ENCODE measurements around the gene MAPK14.

MAPK14 gene

DNA sequence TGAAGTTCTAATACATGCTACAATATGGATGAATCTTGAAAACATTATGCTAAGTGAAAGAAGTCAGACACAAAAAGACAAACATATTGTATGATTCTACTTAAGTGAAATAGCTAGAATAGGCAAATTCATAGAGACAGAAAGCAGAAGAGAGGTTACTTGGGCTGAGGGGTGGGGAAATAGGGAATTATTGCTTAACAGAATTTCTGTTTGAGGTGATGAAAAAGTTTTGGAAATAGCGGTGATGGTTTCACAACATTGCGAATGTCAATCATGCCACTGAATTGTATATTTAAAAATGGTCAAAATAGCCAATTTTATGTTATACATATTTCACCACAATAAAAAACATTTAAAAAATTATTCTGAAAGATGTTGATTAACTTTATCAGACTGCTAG is 9.3 kb upstream of the MAPK14 start:
- no peak for DNase-seq (ENCODE audit: extremely low read depth, low read depth)
- TF ChIP-seq, protein P1, sequence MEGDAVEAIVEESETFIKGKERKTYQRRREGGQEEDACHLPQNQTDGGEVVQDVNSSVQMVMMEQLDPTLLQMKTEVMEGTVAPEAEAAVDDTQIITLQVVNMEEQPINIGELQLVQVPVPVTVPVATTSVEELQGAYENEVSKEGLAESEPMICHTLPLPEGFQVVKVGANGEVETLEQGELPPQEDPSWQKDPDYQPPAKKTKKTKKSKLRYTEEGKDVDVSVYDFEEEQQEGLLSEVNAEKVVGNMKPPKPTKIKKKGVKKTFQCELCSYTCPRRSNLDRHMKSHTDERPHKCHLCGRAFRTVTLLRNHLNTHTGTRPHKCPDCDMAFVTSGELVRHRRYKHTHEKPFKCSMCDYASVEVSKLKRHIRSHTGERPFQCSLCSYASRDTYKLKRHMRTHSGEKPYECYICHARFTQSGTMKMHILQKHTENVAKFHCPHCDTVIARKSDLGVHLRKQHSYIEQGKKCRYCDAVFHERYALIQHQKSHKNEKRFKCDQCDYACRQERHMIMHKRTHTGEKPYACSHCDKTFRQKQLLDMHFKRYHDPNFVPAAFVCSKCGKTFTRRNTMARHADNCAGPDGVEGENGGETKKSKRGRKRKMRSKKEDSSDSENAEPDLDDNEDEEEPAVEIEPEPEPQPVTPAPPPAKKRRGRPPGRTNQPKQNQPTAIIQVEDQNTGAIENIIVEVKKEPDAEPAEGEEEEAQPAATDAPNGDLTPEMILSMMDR (IDR thresholded peaks at IDR 0.05; ENCODE audit: low read depth, low read length): no peak

DNA sequence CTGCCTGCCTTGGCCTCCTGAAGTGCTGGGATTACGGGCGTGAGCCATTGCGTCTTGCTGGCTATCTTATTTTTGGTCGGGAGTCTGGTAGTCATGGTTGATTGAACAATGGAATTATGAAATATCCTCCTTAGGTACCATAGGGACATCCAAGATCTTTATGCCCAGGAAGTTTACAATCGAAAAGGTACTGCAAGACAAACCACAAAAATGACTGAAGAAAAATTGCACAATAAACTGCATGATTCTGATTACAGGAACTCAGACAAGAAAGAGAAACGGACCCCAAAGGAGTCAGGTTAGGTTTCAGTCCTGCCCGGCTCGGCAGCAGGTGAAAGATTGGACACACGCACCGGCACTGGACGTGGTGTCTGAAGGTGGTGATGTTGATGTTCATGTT is 8.4 kb upstream of the MAPK14 start:
- TF ChIP-seq, protein P1 (IDR thresholded peaks at IDR 0.05; ENCODE audit: low read depth, low read length): no peak
- DNase-seq (ENCODE audit: extremely low read depth, low read depth): no peak

DNA sequence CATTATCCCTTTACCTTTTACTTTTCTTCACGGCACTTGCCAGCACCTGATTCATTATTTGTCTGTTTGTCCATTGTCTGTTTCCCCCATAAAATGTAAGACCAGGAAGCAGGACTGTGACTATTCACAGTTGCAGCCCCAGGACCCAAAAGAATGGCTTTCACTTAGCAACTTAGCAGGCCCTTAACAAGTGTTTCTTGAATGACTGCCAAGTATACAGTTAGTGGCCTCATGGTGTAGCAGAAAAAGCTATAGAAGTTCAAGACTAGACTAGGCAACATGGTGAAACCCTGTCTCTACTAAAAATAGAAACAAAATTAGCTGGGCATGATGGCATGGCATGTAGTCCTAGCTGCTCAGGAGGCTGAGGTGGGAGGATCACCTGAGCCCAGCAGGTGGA is 7.5 kb upstream of the MAPK14 start:
- DNase-seq (ENCODE audit: extremely low read depth, low read depth): no peak
- TF ChIP-seq, protein P1 (IDR thresholded peaks at IDR 0.05; ENCODE audit: low read depth, low read length): no peak

DNA sequence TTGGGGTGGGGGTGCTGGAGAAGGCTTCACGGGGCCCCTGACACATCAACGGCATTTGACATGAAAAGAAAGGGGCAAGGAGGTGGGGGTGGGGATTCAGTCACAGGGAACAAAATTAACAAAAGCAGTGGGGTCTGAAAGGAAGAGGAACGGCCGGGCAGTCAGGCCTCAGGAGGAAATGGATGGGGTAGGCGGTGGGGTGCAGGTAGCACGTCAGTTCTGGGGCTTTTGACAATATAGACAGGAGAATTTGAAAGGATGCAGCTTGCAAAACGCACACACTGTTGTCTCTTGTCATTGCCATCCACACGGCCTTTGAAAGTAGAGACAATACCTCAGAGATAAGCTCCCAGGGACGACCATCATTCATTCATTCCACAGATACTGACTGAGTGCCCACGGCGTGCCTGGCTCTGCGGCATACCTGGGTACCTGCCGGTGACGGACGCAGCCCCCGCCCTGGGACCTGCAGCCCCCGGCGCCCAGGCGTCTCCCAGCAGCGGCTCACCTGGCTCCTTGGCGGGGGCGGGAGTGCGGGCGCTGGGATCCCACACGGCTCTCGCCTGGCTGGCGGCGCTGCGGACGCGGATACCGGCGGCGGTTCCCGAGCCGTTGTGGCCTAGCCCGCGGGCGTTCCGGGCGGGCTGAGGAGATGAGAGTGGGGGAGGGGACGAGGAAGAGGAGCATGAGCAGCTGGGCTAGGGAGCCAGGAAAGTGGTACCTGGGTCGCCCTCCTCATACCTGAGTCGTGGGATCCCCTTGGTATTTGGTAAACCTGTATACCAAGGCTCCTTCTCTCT is 3.4 kb upstream of the MAPK14 start, which contains the start of gene SLC26A8:
TSS of gene SLC26A8 (minus strand) at position 646 of the 800 bp plus-strand sequence. CDS start 4,934 bp downstream, outside the sequence.
- no peak for DNase-seq (ENCODE audit: extremely low read depth, low read depth)
- TF ChIP-seq, protein P1 (IDR thresholded peaks at IDR 0.05; ENCODE audit: low read depth, low read length): no peak

DNA sequence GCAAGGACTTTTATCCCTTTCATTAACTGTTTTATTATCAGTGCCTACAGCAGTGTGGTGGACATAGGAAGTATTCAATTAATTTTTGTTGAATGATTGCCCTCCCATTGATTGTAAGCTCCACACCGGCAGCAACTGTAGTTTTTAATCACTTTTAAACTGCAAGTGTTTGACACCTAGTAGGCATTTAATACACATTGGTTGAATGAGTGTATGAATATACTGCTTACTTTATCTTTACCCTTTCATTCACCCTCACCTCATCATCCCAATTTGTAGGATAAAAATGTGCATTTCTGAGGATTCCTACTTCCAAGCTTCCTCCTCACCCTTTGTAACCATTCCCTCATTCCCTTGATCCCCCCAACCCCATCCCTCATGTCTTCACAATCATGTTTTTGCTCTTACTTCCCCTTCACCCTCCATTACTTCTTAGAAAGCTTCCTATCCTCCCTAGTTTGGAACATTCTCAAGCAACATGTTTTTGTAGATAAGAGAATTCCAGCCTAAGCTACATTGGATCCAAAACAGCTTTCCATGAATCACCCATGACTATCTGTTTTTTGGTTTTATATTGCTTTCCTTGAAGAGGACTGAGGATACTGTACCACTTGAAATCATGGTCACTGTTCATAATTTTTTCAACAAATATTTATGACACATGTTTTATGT is 2.2 kb upstream of the MAPK14 start:
- DNase-seq (ENCODE audit: extremely low read depth, low read depth): no peak

DNA sequence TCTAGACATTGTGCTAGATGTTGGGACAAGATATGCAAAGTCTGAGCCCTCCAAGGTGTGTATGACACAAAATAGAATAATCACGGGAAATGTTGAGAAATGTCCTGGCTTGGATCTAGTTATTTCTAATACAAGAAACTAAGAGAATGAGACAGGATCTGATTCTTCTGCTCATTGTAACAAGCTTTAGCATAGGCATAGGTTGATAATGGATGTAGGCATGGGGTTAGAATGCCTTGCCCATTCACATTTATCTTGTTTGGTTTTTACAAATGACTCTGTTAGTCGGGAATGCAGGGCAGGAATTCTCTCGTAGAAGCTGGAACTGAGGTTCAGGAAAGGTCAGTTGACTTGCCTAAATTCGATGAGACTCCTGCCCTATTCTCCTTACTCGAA is 1.7 kb upstream of the MAPK14 start:
- TF ChIP-seq, protein P1 (IDR thresholded peaks at IDR 0.05; ENCODE audit: low read depth, low read length): no peak
- no peak for DNase-seq (ENCODE audit: extremely low read depth, low read depth)

More for the DNA sequence above, 2.2 kb upstream of the MAPK14 start:
- TF ChIP-seq, protein P1 (IDR thresholded peaks at IDR 0.05; ENCODE audit: low read depth, low read length): no peak
